HEK293 (cell line): ENCODE results near the gene PLCB1.

ENCODE experiments used
- CTCF ChIA-PET: fragments of 350-600 bp; formaldehyde crosslinking; extraction: SDS; loops from one replicate; lab custom pipeline; 2021; ENCODE audit warnings: antibody characterized with exemption; lab: Yijun Ruan, JAX
- POLR2A ChIA-PET: fragments of 300-600 bp; formaldehyde crosslinking; extraction: SDS; loops from one replicate; lab custom pipeline; 2020; ENCODE audit warnings: antibody characterized with exemption, inconsistent platforms; lab: Yijun Ruan, JAX
- H3K27ac ChIP-seq: fragments of 200-500 bp; sonication (Bioruptor generic); 2 replicates; pipeline ENCODE4 v1.5.1; 2014; ENCODE audit warnings: low read depth, low read length, control low read depth, inconsistent platforms; ENCODE audit errors: extremely low read depth
- H3K36me3 ChIP-seq, 2 experiments: fragments of 200-500 bp in 1 of 2; sonication (Bioruptor generic) in 1 of 2; 1 replicate in 1 of 2; 2 replicates in 1 of 2; pipeline ENCODE4 v1.5.1; 2014 to 2017; ENCODE audit warnings: inconsistent platforms in 2 of 2, low read length in 2 of 2; ENCODE audit not compliant: control insufficient read depth in 2 of 2, insufficient read depth in 1 of 2
- H3K4me1 ChIP-seq: fragments of 200-500 bp; sonication (Bioruptor generic); 2 replicates; pipeline ENCODE4 v1.5.1; 2014; ENCODE audit warnings: mild to moderate bottlenecking, low read length, inconsistent platforms; ENCODE audit not compliant: control insufficient read depth, insufficient read depth
- H3K4me3 ChIP-seq: 2 replicates; pipeline ENCODE4 v1.5.1; 2011; ENCODE audit warnings: low read depth, mild to moderate bottlenecking, control low read depth, low read length, moderate library complexity
- H3K9me3 ChIP-seq: fragments of 200-500 bp; sonication (Bioruptor generic); 2 replicates; pipeline ENCODE4 v1.5.1; 2014; ENCODE audit warnings: low read depth, low read length, inconsistent platforms; ENCODE audit not compliant: control insufficient read depth, insufficient read depth
- ATF2 ChIP-seq: fragments of 450-650 bp; formaldehyde crosslinking; IDR thresholded peaks from 2 replicates; pipeline ENCODE4 v1.5.1; 2016; ENCODE audit warnings: missing biosample characterization, missing genetic modification characterization, low read depth
- GLI2 ChIP-seq: fragments of 450-650 bp; formaldehyde crosslinking; IDR thresholded peaks from 2 replicates; pipeline ENCODE4; 2017; ENCODE audit warnings: missing biosample characterization, missing genetic modification characterization, low read depth, borderline replicate concordance
- KLF16 ChIP-seq: fragments of 450-650 bp; formaldehyde crosslinking; IDR thresholded peaks from 2 replicates; pipeline ENCODE4 v1.5.1; 2017; ENCODE audit warnings: missing biosample characterization, missing genetic modification characterization
- PRDM1 ChIP-seq: fragments of 450-650 bp; formaldehyde crosslinking; IDR thresholded peaks from 2 replicates; pipeline ENCODE4; 2016; ENCODE audit warnings: missing biosample characterization, missing genetic modification characterization
- PRDM10 ChIP-seq: fragments of 450-650 bp; formaldehyde crosslinking; IDR thresholded peaks from 2 replicates; pipeline ENCODE4 v1.5.1; 2016; ENCODE audit warnings: missing biosample characterization, missing genetic modification characterization
- ZFP37 ChIP-seq: fragments of 450-650 bp; formaldehyde crosslinking; IDR thresholded peaks from 2 replicates; pipeline ENCODE4 v1.5.1; 2016; ENCODE audit warnings: missing biosample characterization, missing genetic modification characterization
- ZNF10 ChIP-seq: fragments of 450-650 bp; formaldehyde crosslinking; IDR thresholded peaks from 2 replicates; pipeline ENCODE4 v1.5.1; 2017; ENCODE audit warnings: missing biosample characterization, missing genetic modification characterization
- ZNF140 ChIP-seq: fragments of 450-650 bp; formaldehyde crosslinking; IDR thresholded peaks from 2 replicates; pipeline ENCODE4 v1.5.1; 2016; ENCODE audit warnings: missing biosample characterization, missing genetic modification characterization
- ZNF155 ChIP-seq: fragments of 450-650 bp; formaldehyde crosslinking; IDR thresholded peaks from 2 replicates; pipeline ENCODE4 v1.5.1; 2016; ENCODE audit warnings: missing biosample characterization, missing genetic modification characterization
- ZNF175 ChIP-seq: fragments of 450-650 bp; formaldehyde crosslinking; IDR thresholded peaks from 2 replicates; pipeline ENCODE4 v1.5.1; 2016; ENCODE audit warnings: missing biosample characterization, missing genetic modification characterization
- ZNF19 ChIP-seq: fragments of 450-650 bp; formaldehyde crosslinking; IDR thresholded peaks from 2 replicates; pipeline ENCODE4; 2016; ENCODE audit warnings: missing biosample characterization, missing genetic modification characterization, low read depth
- ZNF223 ChIP-seq: fragments of 450-650 bp; formaldehyde crosslinking; IDR thresholded peaks from 2 replicates; pipeline ENCODE4 v1.5.1; 2016; ENCODE audit warnings: missing biosample characterization, missing genetic modification characterization
- ZNF23 ChIP-seq: fragments of 450-650 bp; formaldehyde crosslinking; IDR thresholded peaks from 2 replicates; pipeline ENCODE4 v1.5.1; 2016; ENCODE audit warnings: missing biosample characterization, missing genetic modification characterization, borderline replicate concordance
- ZNF341 ChIP-seq: fragments of 450-650 bp; formaldehyde crosslinking; IDR thresholded peaks from 2 replicates; pipeline ENCODE4; 2016; ENCODE audit warnings: low read depth, missing biosample characterization, missing genetic modification characterization
- ZNF354C ChIP-seq: fragments of 450-650 bp; formaldehyde crosslinking; IDR thresholded peaks from 2 replicates; pipeline ENCODE4 v1.5.1; 2016; ENCODE audit warnings: missing biosample characterization, missing genetic modification characterization, low read depth, borderline replicate concordance
- ZNF362 ChIP-seq: fragments of 450-650 bp; formaldehyde crosslinking; IDR thresholded peaks from 2 replicates; pipeline ENCODE4 v1.5.1; 2016; ENCODE audit warnings: missing biosample characterization, missing genetic modification characterization
- ZNF394 ChIP-seq: fragments of 450-650 bp; formaldehyde crosslinking; IDR thresholded peaks from 2 replicates; pipeline ENCODE4 v1.5.1; 2016; ENCODE audit warnings: missing biosample characterization, missing genetic modification characterization, mild to moderate bottlenecking, moderate library complexity, borderline replicate concordance
- ZNF433 ChIP-seq: fragments of 450-650 bp; formaldehyde crosslinking; IDR thresholded peaks from 2 replicates; pipeline ENCODE4 v1.5.1; 2016; ENCODE audit warnings: missing biosample characterization, missing genetic modification characterization, low read depth
- ZNF473 ChIP-seq: fragments of 450-650 bp; formaldehyde crosslinking; IDR thresholded peaks from 2 replicates; pipeline ENCODE4 v1.5.1; 2017; ENCODE audit warnings: missing biosample characterization, missing genetic modification characterization
- ZNF654 ChIP-seq: fragments of 450-650 bp; formaldehyde crosslinking; IDR thresholded peaks from 2 replicates; pipeline ENCODE4 v1.5.1; 2016; ENCODE audit warnings: low read depth, missing biosample characterization, missing genetic modification characterization
- ZNF658 ChIP-seq: fragments of 450-650 bp; formaldehyde crosslinking; IDR thresholded peaks from 2 replicates; pipeline ENCODE4; 2016; ENCODE audit warnings: missing biosample characterization, missing genetic modification characterization
- ZNF701 ChIP-seq: fragments of 450-650 bp; formaldehyde crosslinking; IDR thresholded peaks from 2 replicates; pipeline ENCODE4 v1.5.1; 2016; ENCODE audit warnings: missing biosample characterization, missing genetic modification characterization
- ZNF707 ChIP-seq: fragments of 450-650 bp; formaldehyde crosslinking; IDR thresholded peaks from 2 replicates; pipeline ENCODE4 v1.5.1; 2016; ENCODE audit warnings: missing biosample characterization, missing genetic modification characterization
- ZNF747 ChIP-seq: fragments of 450-650 bp; formaldehyde crosslinking; IDR thresholded peaks from 2 replicates; pipeline ENCODE4 v1.5.1; 2016; ENCODE audit warnings: missing biosample characterization, missing genetic modification characterization
- TF ChIP-seq, protein P1 (sequence below): fragments of 450-650 bp; formaldehyde crosslinking; IDR thresholded peaks from 2 replicates; pipeline ENCODE4; 2016; ENCODE audit warnings: missing biosample characterization, missing genetic modification characterization

PLCB1 gene

DNA sequence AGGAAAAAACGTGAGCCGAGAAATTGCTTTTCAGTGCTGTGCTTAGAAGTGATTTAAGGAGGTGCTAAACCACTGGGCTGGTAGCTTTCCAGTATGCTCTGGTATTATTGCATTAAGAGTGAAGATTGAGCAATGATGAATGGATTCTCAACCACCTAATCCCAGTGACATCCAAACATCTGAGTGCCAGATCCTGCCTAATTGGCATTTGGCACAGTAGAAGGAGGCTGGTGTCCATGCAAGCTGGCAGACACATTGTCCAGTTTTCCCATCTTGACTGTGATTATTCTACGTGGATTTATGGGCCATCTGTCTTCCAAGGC, 538.8 kb downstream of the PLCB1 start:
- TF ChIP-seq ZNF23 (tag by site-specific recombination) (no peak), ZNF140 (tag by site-specific recombination) (no peak), ZNF354C (no peak), ZNF19 (no peak), ZNF155 (tag by site-specific recombination) (no peak), PRDM10 (tag by site-specific recombination) (no peak), ATF2 (no peak), ZNF654 (tag by site-specific recombination) (no peak), ZNF658 (no peak)
- peaks cover 0 to 6% of the 10 kb centered on the region in 2 experiments; a peak in 1 of 3 replicates for H3K36me3 ChIP-seq
- H3K9me3 ChIP-seq: no peaks in the 10 kb centered on the region
- no peak overlapping the region for H3K27ac ChIP-seq
- no peaks in the 10 kb centered on the region for H3K4me1 ChIP-seq
- POLR2A ChIA-PET: no interaction called here
- H3K4me3 ChIP-seq: no peak overlapping the region
- CTCF ChIA-PET: no interaction called here

DNA sequence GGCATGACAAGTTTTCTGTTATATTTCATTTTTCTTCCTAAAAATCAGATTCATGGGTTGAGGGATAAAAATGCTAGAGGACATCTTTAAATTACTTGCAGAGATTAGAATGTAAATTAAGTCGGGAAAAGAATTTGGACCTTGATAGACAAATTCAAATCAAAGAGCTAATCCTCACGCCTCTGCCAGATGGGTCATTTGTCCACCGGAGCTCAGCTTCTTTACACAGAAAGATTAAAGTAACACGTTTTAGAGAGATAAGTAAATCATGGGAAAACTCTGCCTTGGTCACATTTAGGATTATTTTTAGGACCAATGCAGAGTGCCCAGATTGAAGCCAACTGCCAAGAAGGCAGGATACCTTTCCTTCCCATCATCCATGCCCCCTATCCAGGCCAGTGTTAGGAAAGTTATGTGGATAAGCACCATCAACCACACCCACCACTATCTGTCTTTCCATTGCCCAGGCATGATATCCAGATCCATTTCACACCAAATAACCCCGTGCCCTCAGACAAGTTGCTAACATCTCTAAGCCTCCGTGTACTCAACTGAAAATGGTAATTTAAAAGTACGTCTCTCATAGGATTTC, 539.4 kb downstream of the PLCB1 start:
- no peak overlapping the region for H3K4me3 ChIP-seq
- no peaks in the 10 kb centered on the region for H3K36me3 ChIP-seq
- CTCF ChIA-PET: no interaction called here
- no peak overlapping the region for H3K27ac ChIP-seq
- TF ChIP-seq ZNF473 (tag by site-specific recombination) (no peak), ZNF341 (no peak), ZNF433 (tag by site-specific recombination) (no peak), PRDM1 (tag by site-specific recombination) (no peak), GLI2 (tag by site-specific recombination) (no peak), ZNF362 (no peak), ZFP37 (no peak), ZNF223 (tag by site-specific recombination) (no peak), ZNF747 (tag by site-specific recombination) (no peak), ZNF10 (tag by site-specific recombination) (no peak), ZNF394 (no peak), ZNF175 (tag by site-specific recombination) (no peak), ZNF701 (no peak), ZNF707 (tag by site-specific recombination) (no peak), KLF16 (tag by site-specific recombination) (no peak)
- TF ChIP-seq, protein P1, sequence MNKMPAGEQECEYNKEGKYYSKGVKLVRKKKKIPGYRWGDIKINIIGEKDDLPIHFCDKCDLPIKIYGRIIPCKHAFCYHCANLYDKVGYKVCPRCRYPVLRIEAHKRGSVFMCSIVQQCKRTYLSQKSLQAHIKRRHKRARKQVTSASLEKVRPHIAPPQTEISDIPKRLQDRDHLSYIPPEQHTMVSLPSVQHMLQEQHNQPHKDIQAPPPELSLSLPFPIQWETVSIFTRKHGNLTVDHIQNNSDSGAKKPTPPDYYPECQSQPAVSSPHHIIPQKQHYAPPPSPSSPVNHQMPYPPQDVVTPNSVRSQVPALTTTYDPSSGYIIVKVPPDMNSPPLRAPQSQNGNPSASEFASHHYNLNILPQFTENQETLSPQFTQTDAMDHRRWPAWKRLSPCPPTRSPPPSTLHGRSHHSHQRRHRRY: no peak
- no peaks in the 10 kb centered on the region for H3K4me1 ChIP-seq
- POLR2A ChIA-PET: no interaction called here
- no peaks in the 10 kb centered on the region for H3K9me3 ChIP-seq
